K562 (cell line): ENCODE measurements around the gene SMC5. TPM values are rescaled to one million over a fixed set of nuclear protein-coding genes. Genes with fewer than 3 reads are reported as not detected.

Experiments used
- ATAC-seq: fragments of 200-7000 bp; cut with Tn5 transposase; 3 replicates; pipeline ENCODE4 v1.9.1; 2020; ENCODE audit warnings: moderate library complexity
- BruUV-seq: library from RNA; stranded (reverse); fragments of 400-500 nt; replicated peaks from 2 replicates; lab custom pipeline; 2021; lab: Mats Ljungman, UMichigan
- CTCF ChIA-PET: fragments of 300-600 bp; formaldehyde crosslinking; extraction: SDS; loops from one replicate; lab custom pipeline; 2021; ENCODE audit warnings: low intra/inter-chr PET ratio; lab: Yijun Ruan, JAX
- POLR2A ChIA-PET: fragments of 300-600, 350-650 bp; sonication (Branson Sonifier 250); formaldehyde crosslinking; extraction: SDS; loops from one replicate; lab custom pipeline; 2021; ENCODE audit warnings: antibody characterized with exemption, inconsistent platforms; lab: Yijun Ruan, JAX
- DNase-seq, 4 experiments: peaks; one replicate each; pipeline versions ENCODE4 v3.0.0 to v3.0.0-alpha.2; 2011 to 2018; ENCODE audit warnings: low spot score in 3 of 4, mixed read lengths in 3 of 4; ENCODE audit errors: extremely low read depth in 1 of 4
- FAIRE-seq: peaks from 2 replicates; lab custom pipeline; 2011; peaks lifted over from hg19 to GRCh38; lab: Jason Lieb, UNC
- H2AFZ ChIP-seq: 2 replicates; pipeline ENCODE4 v1.6.0; 2011; ENCODE audit warnings: low read depth, low read length, control low read depth, inconsistent platforms
- H3K27ac ChIP-seq: fragments of 200-600 bp; 3 replicates; pipeline ENCODE4 v1.8.0; 2011; ENCODE audit warnings: low read depth, mild to moderate bottlenecking, control low read depth, inconsistent platforms, low read length, moderate library complexity, mixed read lengths; ENCODE audit errors: extremely low read depth
- H3K27me3 ChIP-seq, 2 experiments: fragments of 300-600 bp in 1 of 2; 2 replicates in 1 of 2; 3 replicates in 1 of 2; pipeline versions ENCODE4 v1.6.0 to v1.8.0; 2011; ENCODE audit warnings: inconsistent platforms in 2 of 2, low read length in 2 of 2, mild to moderate bottlenecking in 1 of 2, mixed read lengths in 1 of 2, moderate library complexity in 1 of 2; ENCODE audit not compliant: control insufficient read depth in 2 of 2, insufficient read depth in 2 of 2
- H3K36me3 ChIP-seq: fragments of 300-600 bp; 3 replicates; pipeline ENCODE4 v1.8.0; 2011; ENCODE audit warnings: mild to moderate bottlenecking, low read length, inconsistent platforms; ENCODE audit not compliant: control insufficient read depth, insufficient read depth
- H3K4me1 ChIP-seq, 2 experiments: fragments of 200-600 bp in 1 of 2; replicated peaks in 1 of 2; 2 replicates in 1 of 2; 3 replicates in 1 of 2; pipeline versions ENCODE4 v1.5.1 to v1.8.0; 2011; ENCODE audit warnings: inconsistent platforms in 2 of 2, low read length in 2 of 2, mild to moderate bottlenecking in 1 of 2, mixed read lengths in 1 of 2, moderate library complexity in 1 of 2; ENCODE audit not compliant: control insufficient read depth in 2 of 2, insufficient read depth in 2 of 2
- H3K4me2 ChIP-seq: 2 replicates; pipeline ENCODE4 v1.6.1; 2011; ENCODE audit warnings: low read length, control low read depth, inconsistent platforms, mixed read lengths; ENCODE audit not compliant: insufficient read depth
- H3K4me3 ChIP-seq: fragments of 200-600 bp; sonication (generic), shearing (Covaris generic); 2 replicates; pipeline ENCODE4 v1.5.1; 2016; ENCODE audit warnings: control low read depth, inconsistent platforms
- H3K79me2 ChIP-seq: fragments of 200-600 bp; 3 replicates; pipeline ENCODE4 v1.8.0; 2011; ENCODE audit warnings: low read length, inconsistent platforms; ENCODE audit not compliant: control insufficient read depth, insufficient read depth
- H3K9ac ChIP-seq, 2 experiments: 2 replicates each; pipeline versions ENCODE4 v1.6.0 to v1.6.1; 2011; ENCODE audit warnings: low read depth in 2 of 2, low read length in 2 of 2, control low read depth in 1 of 2, inconsistent platforms in 1 of 2, mild to moderate bottlenecking in 1 of 2, mixed read lengths in 1 of 2; ENCODE audit not compliant: insufficient read depth in 1 of 2
- H3K9me1 ChIP-seq: one replicate; pipeline ENCODE4 v1.6.0; 2011; ENCODE audit warnings: inconsistent platforms, mild to moderate bottlenecking, low read length, moderate library complexity; ENCODE audit not compliant: control insufficient read depth, insufficient read depth
- H3K9me3 ChIP-seq: replicated peaks from 2 replicates; pipeline ENCODE4 v1.5.1; 2011; ENCODE audit warnings: low read depth, low read length, inconsistent platforms; ENCODE audit not compliant: control insufficient read depth, insufficient read depth
- H4K20me1 ChIP-seq: replicated peaks from 2 replicates; pipeline ENCODE4 v1.6.1; 2011; ENCODE audit warnings: low read length, inconsistent platforms, mixed read lengths; ENCODE audit not compliant: control insufficient read depth, insufficient read depth
- CCAR2 ChIP-seq: fragments of 200-400 bp; formaldehyde crosslinking; IDR thresholded peaks from 2 replicates; pipeline ENCODE4 v1.6.1; 2017; ENCODE audit warnings: mild to moderate bottlenecking, low read depth, low read length
- MEF2A ChIP-seq: IDR thresholded peaks from 2 replicates; pipeline ENCODE4 v1.6.1; 2011; ENCODE audit warnings: low read depth, mild to moderate bottlenecking, low read length, moderate library complexity; ENCODE audit not compliant: control insufficient read depth
- NFIC ChIP-seq: fragments of 450-650 bp; IDR thresholded peaks from 2 replicates; pipeline ENCODE4 v1.6.1; 2017; ENCODE audit warnings: mild to moderate bottlenecking, inconsistent platforms
- PRPF4 ChIP-seq: fragments of 200-400 bp; formaldehyde crosslinking; IDR thresholded peaks from one replicate; pipeline ENCODE4 v1.6.1; 2017; ENCODE audit warnings: low read length, low read depth, mild to moderate bottlenecking; ENCODE audit not compliant: insufficient read depth, poor library complexity, severe bottlenecking
- WGBS: fragments of 100-300 bp; shearing (Covaris generic); methylation state at CpG from one replicate; pipeline ENCODE4 v1.1.6; 2016; ENCODE audit warnings: low coverage, mixed read lengths; ENCODE audit not compliant: insufficient coverage; ENCODE audit errors: missing lambda C conversion rate; 5-methylcytosine and 5-hydroxymethylcytosine counted together
- in situ Hi-C: fragments of 300-500 bp; cut with MboI; formaldehyde crosslinking; loops from 4 replicates; pipeline ENCODE4 v1.15.0; 2018; ENCODE audit warnings: inconsistent platforms, mixed read lengths
- intact Hi-C: fragments of 100-400 bp; cut with micrococcal nuclease; formaldehyde crosslinking; loops from 2 replicates; pipeline ENCODE4 v1.14.2; 2022
- polyA plus RNA-seq, 8 experiments: library from polyadenylated mRNA; depleted of rRNA in 4 of 8; stranded (reverse) in 5 of 8; unstranded in 3 of 8; fragments of >200 nt; fragmentation: Nextera tagmentation in 2 of 8; fragmentation: Illumina TruSeq in 1 of 8; extraction: Ambion mirVana in 2 of 8; extraction: Trizol in 1 of 8; gene quantifications; 2 replicates each; pipeline versions ENCODE4 v1.2.1 to v1.2.3, GENCODE V29; 2011 to 2014; ENCODE audit warnings: inconsistent platforms in 1 of 8, missing spikeins in 1 of 8
- total RNA-seq, 7 experiments: library from RNA; depleted of rRNA in 6 of 7; stranded (reverse); fragments of >200 nt in 6 of 7; fragmentation: Illumina TruSeq in 2 of 7; extraction: Trizol in 2 of 7; gene quantifications; 2 replicates each; pipeline versions ENCODE4 v1.2.1 to v1.2.3, GENCODE V29; 2011 to 2021; ENCODE audit warnings: low replicate concordance in 1 of 7
- TF ChIP-seq, protein P1 (sequence below): fragments of 450-650 bp; IDR thresholded peaks from 2 replicates; pipeline ENCODE4 v1.7.1; 2018; ENCODE audit warnings: mild to moderate bottlenecking, low read depth; ENCODE audit not compliant: partially characterized antibody
- TF ChIP-seq, protein P2 (sequence below): sonication (generic); formaldehyde crosslinking; IDR thresholded peaks from 2 replicates; pipeline ENCODE4 v1.8.0; 2022; ENCODE audit warnings: missing genetic modification reagents, mild to moderate bottlenecking, borderline replicate concordance

SMC5 gene
- total and polyA plus RNA-seq, 9 of the 15 experiments (the other 6 are each of a cell fraction or from before 2014, with no cell fraction given), result 3.5 to 43.2 (median 21.4) TPM

DNA sequence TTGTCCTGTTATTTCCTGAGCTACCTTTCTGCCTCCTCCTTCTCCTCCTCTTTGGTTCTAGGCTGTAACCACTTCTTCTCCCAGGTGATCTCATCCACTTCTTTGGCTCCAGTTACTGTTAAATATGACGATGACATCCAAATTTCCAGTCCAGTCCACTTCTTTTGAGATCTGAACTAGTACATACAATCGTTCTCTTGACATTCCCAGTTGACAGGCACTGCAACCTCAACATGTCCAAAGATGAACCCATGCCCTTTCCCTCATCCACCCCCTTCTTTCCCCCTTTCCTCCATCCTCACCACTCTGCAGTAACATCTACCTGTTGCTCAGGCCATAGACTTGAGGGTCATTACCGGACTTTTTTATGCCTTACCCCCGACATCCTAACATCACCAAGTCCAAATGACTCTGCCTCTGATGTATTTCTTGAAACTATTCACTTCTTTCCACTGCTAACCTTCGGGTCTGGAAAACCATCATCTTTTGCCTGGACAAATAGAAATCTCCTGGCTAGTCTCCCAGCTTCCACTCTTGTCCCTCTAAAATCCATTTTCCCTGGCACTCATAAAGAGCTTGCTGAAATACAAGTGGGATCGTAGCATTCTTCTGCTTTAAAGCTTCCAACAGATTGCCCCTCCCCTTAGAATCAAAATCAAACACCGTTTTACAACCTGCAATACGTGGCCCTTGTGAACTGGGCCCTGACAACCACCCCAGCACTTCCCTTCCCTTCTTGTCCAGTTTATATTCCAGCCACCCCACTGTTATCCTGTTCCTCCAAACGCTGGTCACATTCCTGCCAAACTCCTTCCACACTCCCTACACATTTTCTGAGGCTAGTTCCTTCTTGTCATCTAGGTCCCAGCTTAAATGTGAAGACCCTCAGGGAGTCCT lies 124.2 kb downstream of the SMC5 start:
- H4K20me1 ChIP-seq, result no peaks in the 10 kb centered on the region
- intact Hi-C loops (no loop called here), in situ Hi-C loops (no loop called here)
- H3K4me3 ChIP-seq, result no peak overlapping the region
- H3K79me2 ChIP-seq, result no peaks in the 10 kb centered on the region
- ChIA-PET POLR2A (interaction anchor here (0.7 to 1.2 kb wide), 3 partner anchors 8 to 19 kb away, joined by 3 to 4 read pairs (median 4); no protein-coding TSS in a partner anchor), CTCF (no interaction called here)
- no peak overlapping the region for H2AFZ ChIP-seq
- FAIRE-seq, result no peak
- 47% methylated on average over 8 of the region's 9 CpGs for WGBS
- H3K27me3 ChIP-seq, result no peaks in the 10 kb centered on the region
- BruUV-seq, result no TSS peak
- peaks cover 19% of the 10 kb centered on the region; the same call in 1 of the 3 replicates for H3K36me3 ChIP-seq
- H3K4me2 ChIP-seq, result no peak overlapping the region
- DNase-seq, result no peak
- no peak overlapping the region for H3K9ac ChIP-seq
- no peak overlapping the region for H3K27ac ChIP-seq
- H3K4me1 ChIP-seq, result no peaks in the 10 kb centered on the region
- no peaks in the 10 kb centered on the region for H3K9me3 ChIP-seq
- H3K9me1 ChIP-seq, result no peaks in the 10 kb centered on the region
- peak; percentile 35; the same call in 2 of the 3 replicates for ATAC-seq
- TF ChIP-seq PRPF4 (no peak), NFIC (no peak), MEF2A (no peak), CCAR2 (no peak)
- TF ChIP-seq, protein P1, sequence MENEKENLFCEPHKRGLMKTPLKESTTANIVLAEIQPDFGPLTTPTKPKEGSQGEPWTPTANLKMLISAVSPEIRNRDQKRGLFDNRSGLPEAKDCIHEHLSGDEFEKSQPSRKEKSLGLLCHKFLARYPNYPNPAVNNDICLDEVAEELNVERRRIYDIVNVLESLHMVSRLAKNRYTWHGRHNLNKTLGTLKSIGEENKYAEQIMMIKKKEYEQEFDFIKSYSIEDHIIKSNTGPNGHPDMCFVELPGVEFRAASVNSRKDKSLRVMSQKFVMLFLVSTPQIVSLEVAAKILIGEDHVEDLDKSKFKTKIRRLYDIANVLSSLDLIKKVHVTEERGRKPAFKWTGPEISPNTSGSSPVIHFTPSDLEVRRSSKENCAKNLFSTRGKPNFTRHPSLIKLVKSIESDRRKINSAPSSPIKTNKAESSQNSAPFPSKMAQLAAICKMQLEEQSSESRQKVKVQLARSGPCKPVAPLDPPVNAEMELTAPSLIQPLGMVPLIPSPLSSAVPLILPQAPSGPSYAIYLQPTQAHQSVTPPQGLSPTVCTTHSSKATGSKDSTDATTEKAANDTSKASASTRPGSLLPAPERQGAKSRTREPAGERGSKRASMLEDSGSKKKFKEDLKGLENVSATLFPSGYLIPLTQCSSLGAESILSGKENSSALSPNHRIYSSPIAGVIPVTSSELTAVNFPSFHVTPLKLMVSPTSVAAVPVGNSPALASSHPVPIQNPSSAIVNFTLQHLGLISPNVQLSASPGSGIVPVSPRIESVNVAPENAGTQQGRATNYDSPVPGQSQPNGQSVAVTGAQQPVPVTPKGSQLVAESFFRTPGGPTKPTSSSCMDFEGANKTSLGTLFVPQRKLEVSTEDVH, result peak; percentile 19
- TF ChIP-seq, protein P2, sequence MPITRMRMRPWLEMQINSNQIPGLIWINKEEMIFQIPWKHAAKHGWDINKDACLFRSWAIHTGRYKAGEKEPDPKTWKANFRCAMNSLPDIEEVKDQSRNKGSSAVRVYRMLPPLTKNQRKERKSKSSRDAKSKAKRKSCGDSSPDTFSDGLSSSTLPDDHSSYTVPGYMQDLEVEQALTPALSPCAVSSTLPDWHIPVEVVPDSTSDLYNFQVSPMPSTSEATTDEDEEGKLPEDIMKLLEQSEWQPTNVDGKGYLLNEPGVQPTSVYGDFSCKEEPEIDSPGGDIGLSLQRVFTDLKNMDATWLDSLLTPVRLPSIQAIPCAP (CRISPR knock-in tag), result no peak
